Inflammatory macrophage (primary cell): ENCODE results near the gene KRT27.
"Not testable (repeated sequence)": the region's sequence is repeated elsewhere in the genome, so short reads cannot be mapped to it uniquely, and the experiment has no call there.

Experiments used
- DNase-seq, 2 donors: peaks; one replicate each; pipeline ENCODE4 v3.0.0-alpha.2; 2020 to 2022
- total RNA-seq, 18 experiments: gene quantifications; one replicate each; lab custom pipeline; 2026; ENCODE audit warnings: mixed read lengths in 6 of 18, inconsistent platforms in 2 of 18; lab: John Stamatoyannopoulos, UW

Gene KRT27
- total RNA-seq, result 0 to 0.05 (median 0) reads per million in 18 experiments

- no peak for DNase-seq
Measured at GRCh38 chr17:40782450-40782849, at the start of gene KRT27. KRT27 (minus strand) TSS chr17:40782550; CDS start chr17:40782493, 57 bp downstream.

- DNase-seq, result no peak
Measured at GRCh38 chr17:40830085-40830776, 47.9 kb upstream of the KRT27 start.

- no peak for DNase-seq
Measured at GRCh38 chr17:40828454-40829044, 46.2 kb upstream of the KRT27 start.

GRCh38 chr17:40827746-40828453 lies 45.5 kb upstream of the KRT27 start:
- DNase-seq, result no peak

GRCh38 chr17:40825599-40825998 lies 43.2 kb upstream of the KRT27 start:
- no peak for DNase-seq

DNA sequence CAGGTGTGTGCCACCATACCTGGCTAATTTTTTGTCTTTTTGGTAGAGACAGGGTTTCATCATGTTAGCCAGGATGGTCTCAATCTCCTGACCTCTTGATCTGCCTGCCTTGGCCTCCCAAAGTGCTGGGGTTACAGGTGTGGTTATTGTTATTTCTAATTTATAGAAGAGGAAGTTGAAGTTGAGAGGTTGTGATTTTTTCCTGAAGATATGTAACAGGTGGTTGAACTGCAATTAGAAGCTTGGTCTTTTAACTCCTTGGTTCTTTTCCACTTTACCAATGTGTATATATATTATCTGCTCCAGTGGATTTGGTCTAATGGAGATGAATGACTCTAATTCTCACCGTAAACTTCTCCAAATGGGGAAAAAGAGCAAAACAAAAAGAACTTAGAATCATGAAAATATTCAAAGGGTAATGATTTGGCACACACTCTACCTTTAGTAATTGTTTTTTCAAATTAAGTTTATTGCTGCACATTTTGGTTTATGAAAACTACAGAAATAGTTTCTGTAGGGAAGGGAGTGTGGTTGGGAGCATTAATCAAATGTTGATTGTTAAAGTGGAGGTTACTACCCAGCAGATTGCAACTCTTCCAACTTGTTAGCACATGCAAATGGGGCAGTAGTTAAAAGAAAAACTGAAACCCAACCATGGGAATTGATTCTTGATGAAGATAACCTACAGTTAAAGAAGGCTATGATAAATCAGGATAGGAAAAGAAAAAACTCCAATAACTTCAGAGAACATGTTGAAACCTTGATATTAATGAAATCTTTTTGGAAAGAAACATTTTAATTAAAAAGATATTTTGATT lies 41.9 kb upstream of the KRT27 start:
- no peak for DNase-seq

GRCh38 chr17:40822132-40822812 lies 39.9 kb upstream of the KRT27 start, which contains the start of gene KRT10:
KRT10 (minus strand) TSS chr17:40822614; CDS start chr17:40822585, 29 bp downstream.
- DNase-seq, result no peak

GRCh38 chr17:40821536-40821935 lies 39.2 kb upstream of the KRT27 start:
- no peak for DNase-seq

- no peak for DNase-seq
Measured at GRCh38 chr17:40820228-40820838, 38.0 kb upstream of the KRT27 start.

DNA sequence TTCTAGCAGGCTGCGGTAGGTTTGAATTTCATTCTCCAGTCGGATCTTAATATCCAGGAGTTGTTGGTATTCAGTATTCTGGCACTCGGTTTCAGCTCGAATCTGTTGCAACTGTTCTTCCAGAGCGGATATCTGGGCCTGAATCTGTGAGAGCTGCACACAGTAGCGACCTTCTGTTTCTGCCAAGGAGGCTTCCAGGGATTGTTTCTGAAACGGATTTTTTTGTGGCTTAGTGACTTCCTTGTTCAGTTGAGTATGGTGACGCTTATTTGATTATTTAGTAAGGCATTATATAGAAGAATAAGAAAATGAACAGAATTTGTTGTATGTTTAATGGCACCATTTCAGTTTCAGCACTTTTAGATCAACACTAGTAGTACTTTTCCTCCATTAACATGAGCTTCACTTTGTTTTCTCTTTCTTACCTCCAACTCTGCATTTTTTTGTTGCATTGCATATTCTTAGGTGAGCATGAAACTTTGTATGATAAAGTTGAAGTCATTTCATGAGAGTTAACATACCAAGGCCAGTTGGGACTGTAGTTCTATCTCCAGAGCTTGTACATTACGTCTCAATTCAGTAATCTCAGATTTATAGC lies 37.3 kb upstream of the KRT27 start:
- no peak for DNase-seq

DNA sequence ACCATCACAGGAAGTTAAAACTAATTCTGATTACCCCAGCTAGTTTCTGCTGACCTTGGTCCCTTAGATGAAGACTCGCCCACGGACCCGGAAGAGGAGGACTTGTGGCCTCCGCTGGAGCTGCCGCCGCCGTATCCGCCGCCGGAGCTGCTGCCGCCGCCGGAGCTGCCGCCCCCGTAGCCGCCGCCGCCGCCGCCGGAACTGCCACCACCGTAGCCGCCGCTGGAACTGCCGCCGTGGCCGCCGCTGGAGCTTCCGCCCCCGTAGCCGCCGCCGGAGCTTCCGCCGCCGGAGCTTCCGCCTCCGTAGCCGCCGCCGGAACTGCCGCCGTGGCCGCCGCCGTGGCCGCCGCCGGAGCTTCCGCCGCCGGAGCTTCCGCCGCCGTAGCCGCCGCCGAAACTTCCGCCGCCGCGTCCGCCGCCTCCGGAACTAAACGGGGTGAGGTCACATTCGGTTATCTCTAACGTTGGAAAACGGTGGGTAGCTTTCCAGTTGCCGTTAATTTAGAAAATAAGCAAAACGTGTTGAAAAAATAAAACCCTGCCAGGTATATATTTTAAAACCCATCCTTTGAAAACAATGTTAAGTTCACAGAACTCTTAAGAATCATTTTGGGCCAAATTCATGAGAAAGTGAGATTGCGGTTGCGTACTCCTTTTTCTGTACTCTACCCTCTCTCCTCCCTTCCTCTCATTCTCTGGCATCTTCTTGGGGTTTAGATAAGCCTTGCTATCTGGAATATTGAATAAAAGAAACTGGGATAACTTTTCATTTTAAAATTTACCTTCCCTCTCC lies 36.6 kb upstream of the KRT27 start:
- peak; percentile 86 to 90 for DNase-seq

DNA sequence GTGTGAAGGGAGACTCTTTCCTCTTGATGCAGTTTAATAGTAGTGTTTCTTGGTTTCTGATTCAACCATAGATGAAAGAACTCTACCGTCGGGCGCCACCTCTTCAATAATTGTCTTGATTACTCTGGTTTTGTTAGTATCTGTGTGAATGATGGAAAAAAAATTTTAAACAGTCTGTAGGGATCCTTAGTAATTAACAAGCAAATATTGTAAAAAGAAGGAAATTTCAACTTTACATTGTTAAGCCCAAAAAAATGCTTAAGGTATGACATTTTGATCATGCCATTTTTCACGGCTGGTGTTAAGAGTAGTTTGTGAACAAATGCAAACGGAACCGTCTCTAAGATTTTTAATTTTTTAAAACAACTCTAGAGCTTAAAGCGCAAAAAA lies 36.0 kb upstream of the KRT27 start:
- no peak for DNase-seq

- DNase-seq, result no peak
Measured at GRCh38 chr17:40817103-40817682, 34.8 kb upstream of the KRT27 start.

- DNase-seq, result no peak
Measured at GRCh38 chr17:40816569-40816968, 34.2 kb upstream of the KRT27 start.

DNA sequence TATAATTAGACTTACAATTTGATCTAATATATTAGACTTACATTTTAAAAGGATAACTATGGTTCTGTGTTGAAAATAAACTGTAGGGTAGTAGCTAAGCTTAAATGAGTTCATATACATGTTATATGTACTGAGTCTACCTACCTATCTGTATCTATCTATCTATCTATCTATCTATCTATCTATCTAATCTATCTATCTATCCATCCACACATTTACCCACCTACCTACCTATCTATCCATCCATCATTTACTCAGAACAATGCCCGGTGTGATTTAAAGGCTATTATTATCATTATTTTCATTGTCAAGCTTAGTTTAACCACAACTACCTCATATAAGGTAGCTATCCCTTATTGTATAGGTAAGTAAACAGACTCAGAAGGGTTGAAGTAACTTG lies 33.0 kb upstream of the KRT27 start:
- no peak for DNase-seq

DNA sequence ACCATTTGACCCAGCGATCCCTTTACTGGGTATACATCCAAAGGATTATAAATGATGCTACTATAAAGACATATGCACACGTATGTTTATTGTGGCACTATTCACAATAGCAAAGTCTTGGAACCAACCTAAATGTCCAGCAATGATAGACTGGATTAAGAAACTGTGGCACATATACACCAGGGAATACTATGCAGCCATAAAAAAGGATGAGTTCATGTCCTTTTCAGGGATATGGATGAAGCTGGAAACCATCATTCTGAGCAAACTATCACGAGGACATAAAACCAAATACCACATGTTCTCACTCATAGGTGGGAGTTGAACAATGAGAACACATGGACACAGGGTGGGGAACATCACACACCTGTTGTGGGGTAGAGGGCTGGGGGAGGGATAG lies 32.3 kb upstream of the KRT27 start:
- DNase-seq, result not testable (repeated sequence)

DNA sequence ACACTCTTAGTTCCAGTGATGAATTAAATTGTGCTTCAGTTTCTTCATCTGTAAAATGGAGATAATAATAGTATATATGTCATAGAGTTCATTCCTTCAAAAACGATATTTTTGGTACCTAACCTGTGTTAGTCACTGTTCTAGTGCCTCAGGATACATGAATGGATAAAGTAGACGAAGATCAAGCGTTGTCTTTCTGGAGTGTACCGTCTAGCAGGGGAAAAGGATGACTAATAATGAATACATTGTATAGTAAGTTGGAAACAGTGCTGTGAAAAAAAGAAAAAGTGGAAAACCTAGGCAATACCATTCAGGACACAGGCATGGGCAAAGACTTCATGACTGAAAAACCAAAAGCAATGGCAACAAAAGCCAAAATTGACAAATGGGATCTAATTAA lies 31.5 kb upstream of the KRT27 start:
- no peak for DNase-seq

GRCh38 chr17:40812639-40813038 lies 30.3 kb upstream of the KRT27 start:
- no peak for DNase-seq

DNA sequence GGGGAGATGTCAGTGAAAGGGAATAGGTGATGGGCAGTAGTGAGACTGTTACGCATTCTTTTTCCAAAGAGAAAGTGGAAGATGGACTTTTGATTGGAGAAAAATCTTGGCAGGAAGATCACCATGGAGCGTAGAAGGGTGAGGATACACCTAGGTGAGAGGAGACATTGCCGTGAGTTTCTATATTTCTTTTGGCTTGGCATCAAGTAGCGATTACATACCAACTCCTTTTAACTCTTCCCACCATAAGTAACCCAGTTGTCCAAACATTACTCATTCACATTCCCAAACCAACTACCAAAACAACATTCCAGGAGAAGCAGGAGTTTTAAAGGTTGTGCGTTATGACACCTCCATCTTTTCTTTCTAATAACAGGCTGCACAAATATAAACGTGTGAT lies 28.1 kb upstream of the KRT27 start:
- DNase-seq, result no peak
